ENCODE results near the gene SEMA4F. TPM values are rescaled to one million over a fixed set of nuclear protein-coding genes. Genes with fewer than 3 reads are reported as not detected.

The SEMA4F gene
- polyA plus RNA-seq, 3 donors, result 0.16 to 0.44 (median 0.43) TPM

DNA sequence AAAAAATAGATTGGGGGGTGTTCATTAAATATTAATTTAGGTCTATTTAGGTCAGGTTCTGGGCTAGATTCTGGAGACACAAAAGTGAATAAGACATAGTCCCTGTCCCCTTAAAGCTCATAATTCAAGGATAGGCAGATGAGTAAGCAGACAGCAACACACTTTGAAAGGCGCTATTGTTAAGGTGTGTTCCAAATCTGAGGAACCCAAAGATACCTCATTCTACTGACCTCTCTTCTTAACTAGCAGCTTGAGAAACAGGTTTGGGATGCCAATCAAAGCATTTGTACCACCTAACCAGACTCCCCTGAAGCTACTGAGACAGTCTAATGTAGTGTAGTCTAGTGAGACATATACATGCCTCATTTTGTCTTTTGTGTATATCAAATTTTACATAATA lies 34.8 kb downstream of the SEMA4F start:
- WGBS (ENCODE audit: insufficient coverage), result no CpG with 5 or more reads among the region's 1 CpG
- H3K4me3 Mint-ChIP-seq, result no peak overlapping the region
- peaks cover 0 to 7% (median 0%) of the 10 kb centered on the region in 3 donors for H3K27me3 Mint-ChIP-seq (ENCODE audit: low read depth in 3 of 3)
- no peak overlapping the region for H3K9ac ChIP-seq (ENCODE audit: insufficient read depth, low read length, poor library complexity, severe bottlenecking)
- no peak for TF ChIP-seq CTCF (IDR thresholded peaks at IDR 0.05)
- peaks cover 9% of the 10 kb centered on the region for H3K4me1 Mint-ChIP-seq
- H4K20me1 ChIP-seq (ENCODE audit: insufficient read depth, low read length), result no peaks in the 10 kb centered on the region
- no peak overlapping the region for H3K4me3 ChIP-seq (replicated peaks in 1 of 3; ENCODE audit: low read depth in 2 of 3, low read length in 3 of 3)
- H3K36me3 Mint-ChIP-seq, result no peaks in the 10 kb centered on the region
- intact Hi-C loops (cut with micrococcal nuclease), result loop anchor here in 1 of 2 donors (10.0 kb wide), 1 partner anchor 716 kb away; no protein-coding TSS in a partner anchor
- no peak overlapping the region for H2AFZ ChIP-seq (ENCODE audit: insufficient read depth, low read depth, low read length, poor library complexity, severe bottlenecking)
- DNase-seq, result no peak
- no peaks in the 10 kb centered on the region for H3K36me3 ChIP-seq (replicated peaks in 1 of 2; ENCODE audit: control insufficient read depth in 1 of 2, insufficient read depth in 2 of 2, low read length in 2 of 2)
- H3K9me3 ChIP-seq (replicated peaks in 1 of 2; ENCODE audit: control insufficient read depth in 1 of 2, insufficient read depth in 1 of 2, low read length in 2 of 2), result no peaks in the 10 kb centered on the region
- H3K27me3 ChIP-seq (ENCODE audit: control insufficient read depth in 2 of 2, insufficient read depth in 2 of 2, low read length in 2 of 2), result peaks cover 2 to 5% of the 10 kb centered on the region in 2 donors
- no peak overlapping the region for H3K4me2 ChIP-seq (replicated peaks; ENCODE audit: extremely low read depth, low read length, poor library complexity, severe bottlenecking)
- peaks cover 9% of the 10 kb centered on the region in 2 donors for H3K4me1 ChIP-seq (ENCODE audit: control insufficient read depth in 1 of 2, insufficient read depth in 2 of 2, low read length in 2 of 2)
- no peaks in the 10 kb centered on the region for H3K79me2 ChIP-seq (ENCODE audit: insufficient read depth, low read length)
- H3K27ac Mint-ChIP-seq, result no peak overlapping the region
- H3K27ac ChIP-seq (ENCODE audit: low read depth in 1 of 2, low read length in 2 of 2), result no peak overlapping the region
- no peaks in the 10 kb centered on the region for H3K9me3 Mint-ChIP-seq

DNA sequence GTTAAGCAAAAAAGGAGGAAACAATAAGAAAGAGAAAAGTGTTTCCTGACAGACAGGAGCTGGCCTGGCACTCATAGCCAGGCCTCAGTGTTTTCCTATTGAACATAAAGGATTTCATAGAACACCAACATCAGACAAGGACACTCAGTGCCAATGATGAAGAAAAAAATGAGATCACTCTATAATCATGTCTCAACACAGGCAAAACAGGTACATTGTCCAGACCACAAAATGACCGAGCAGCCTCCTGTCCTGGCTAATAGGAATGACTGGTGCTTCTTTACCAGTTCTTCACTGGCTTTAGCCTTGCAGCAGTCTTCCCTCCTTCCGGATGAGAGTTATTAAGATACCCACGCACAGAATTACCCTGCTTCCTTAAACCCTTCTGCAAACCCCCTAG lies 35.6 kb downstream of the SEMA4F start:
- no peak for DNase-seq
- Mint-ChIP-seq H3K27me3 (ENCODE audit: low read depth in 3 of 3) (peaks cover 0 to 7% (median 0%) of the 10 kb centered on the region in 3 donors), H3K27ac (peak overlapping the region in 1 of 7 donors; percentile 74), H3K36me3 (no peaks in the 10 kb centered on the region), H3K9me3 (no peaks in the 10 kb centered on the region), H3K4me1 (peaks cover 16% of the 10 kb centered on the region), H3K4me3 (no peak overlapping the region)
- Histone ChIP-seq H3K9ac (ENCODE audit: insufficient read depth, low read length, poor library complexity, severe bottlenecking) (no peak overlapping the region), H3K4me3 (replicated peaks in 1 of 3; ENCODE audit: low read depth in 2 of 3, low read length in 3 of 3) (no peak overlapping the region), H3K4me2 (replicated peaks; ENCODE audit: extremely low read depth, low read length, poor library complexity, severe bottlenecking) (no peak overlapping the region), H3K27ac (ENCODE audit: low read depth in 1 of 2, low read length in 2 of 2) (no peak overlapping the region), H3K4me1 (ENCODE audit: control insufficient read depth in 1 of 2, insufficient read depth in 2 of 2, low read length in 2 of 2) (peaks cover 16 to 17% of the 10 kb centered on the region in 2 donors), H4K20me1 (ENCODE audit: insufficient read depth, low read length) (no peaks in the 10 kb centered on the region), H3K36me3 (replicated peaks in 1 of 2; ENCODE audit: control insufficient read depth in 1 of 2, insufficient read depth in 2 of 2, low read length in 2 of 2) (no peaks in the 10 kb centered on the region), H3K9me3 (replicated peaks in 1 of 2; ENCODE audit: control insufficient read depth in 1 of 2, insufficient read depth in 1 of 2, low read length in 2 of 2) (no peaks in the 10 kb centered on the region), H3K27me3 (ENCODE audit: control insufficient read depth in 2 of 2, insufficient read depth in 2 of 2, low read length in 2 of 2) (peaks cover 2 to 5% of the 10 kb centered on the region in 2 donors), H2AFZ (ENCODE audit: insufficient read depth, low read depth, low read length, poor library complexity, severe bottlenecking) (no peak overlapping the region), H3K79me2 (ENCODE audit: insufficient read depth, low read length) (no peaks in the 10 kb centered on the region)
- 80% methylated on average over 2 of the region's 3 CpGs for WGBS (ENCODE audit: insufficient coverage)
- intact Hi-C loops (cut with micrococcal nuclease), result loop anchor here (5.0 to 10.0 kb wide), 3 partner anchors 188 to 945 kb away; no protein-coding TSS in a partner anchor
- no peak for TF ChIP-seq CTCF (IDR thresholded peaks at IDR 0.05)

Measured in CD14-positive monocyte (primary cell).